ENCODE results near the gene RPP25.

DNA sequence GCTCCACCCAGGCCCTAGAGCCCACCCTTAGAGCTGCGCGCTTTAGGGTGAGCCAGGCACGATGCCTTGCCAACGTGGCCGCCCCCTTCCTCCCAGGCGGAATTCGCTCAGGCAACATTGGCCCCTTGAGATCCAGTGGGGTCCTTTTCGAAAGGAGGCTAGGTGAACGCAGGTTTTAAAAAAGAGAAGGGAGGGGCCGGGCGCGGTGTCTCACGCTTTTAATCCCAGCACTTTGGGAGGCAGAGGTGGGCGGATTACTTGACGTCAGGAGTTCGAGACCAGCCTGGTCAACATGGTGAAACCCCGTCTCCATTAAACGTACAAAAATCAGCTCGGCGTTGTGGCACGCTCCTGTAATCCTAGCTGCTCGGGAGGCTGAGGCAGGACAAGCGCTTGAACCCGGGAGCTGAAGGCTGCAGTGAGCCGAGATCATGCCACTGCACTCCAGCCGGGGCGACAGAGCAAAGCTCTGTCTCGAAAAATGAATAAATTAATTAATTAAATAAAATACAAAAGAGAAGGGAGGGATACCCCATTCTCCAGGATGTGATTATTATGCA is 984 bp upstream of the RPP25 start:
- TF ChIP-seq, protein P1, sequence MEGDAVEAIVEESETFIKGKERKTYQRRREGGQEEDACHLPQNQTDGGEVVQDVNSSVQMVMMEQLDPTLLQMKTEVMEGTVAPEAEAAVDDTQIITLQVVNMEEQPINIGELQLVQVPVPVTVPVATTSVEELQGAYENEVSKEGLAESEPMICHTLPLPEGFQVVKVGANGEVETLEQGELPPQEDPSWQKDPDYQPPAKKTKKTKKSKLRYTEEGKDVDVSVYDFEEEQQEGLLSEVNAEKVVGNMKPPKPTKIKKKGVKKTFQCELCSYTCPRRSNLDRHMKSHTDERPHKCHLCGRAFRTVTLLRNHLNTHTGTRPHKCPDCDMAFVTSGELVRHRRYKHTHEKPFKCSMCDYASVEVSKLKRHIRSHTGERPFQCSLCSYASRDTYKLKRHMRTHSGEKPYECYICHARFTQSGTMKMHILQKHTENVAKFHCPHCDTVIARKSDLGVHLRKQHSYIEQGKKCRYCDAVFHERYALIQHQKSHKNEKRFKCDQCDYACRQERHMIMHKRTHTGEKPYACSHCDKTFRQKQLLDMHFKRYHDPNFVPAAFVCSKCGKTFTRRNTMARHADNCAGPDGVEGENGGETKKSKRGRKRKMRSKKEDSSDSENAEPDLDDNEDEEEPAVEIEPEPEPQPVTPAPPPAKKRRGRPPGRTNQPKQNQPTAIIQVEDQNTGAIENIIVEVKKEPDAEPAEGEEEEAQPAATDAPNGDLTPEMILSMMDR (conservative IDR thresholded peaks at IDR 0.05 in 1 of 2, IDR thresholded peaks at IDR 0.05 in 1 of 2; ENCODE audit: low read depth in 1 of 2, low read length in 2 of 2), result no peak
- TF ChIP-seq EZH2 (IDR thresholded peaks at IDR 0.05; ENCODE audit: low read length, missing control alignments), result peak; percentile 53
